OCI-LY3 (cell line): ENCODE results near the gene KRTAP4-2.

Experiments used
- H2AFZ ChIP-seq: fragments of 200-600, 300-600 bp; shearing (Covaris generic); 2 replicates; pipeline ENCODE4 v1.6.0; 2014; ENCODE audit warnings: antibody characterized with exemption, low read depth, low read length
- H3K27ac ChIP-seq: fragments of 200-600, 300-600 bp; sonication (generic); 2 replicates; pipeline ENCODE4 v1.5.1; 2014; ENCODE audit warnings: mild to moderate bottlenecking, low read length, moderate library complexity, mixed read lengths
- H3K27me3 ChIP-seq: fragments of 200-600, 300-600 bp; sonication (generic); 2 replicates; pipeline ENCODE4 v1.6.1; 2014; ENCODE audit warnings: low read depth, low read length, mixed read lengths
- H3K36me3 ChIP-seq: fragments of 200-600, 300-600 bp; sonication (generic); replicated peaks from 2 replicates; pipeline ENCODE3; 2014; ENCODE audit warnings: low read depth, low read length, mixed read lengths
- H3K4me1 ChIP-seq: fragments of 300-600, 200-600 bp; sonication (generic); 2 replicates; pipeline ENCODE4 v1.6.1; 2014; ENCODE audit warnings: low read length, mixed read lengths
- H3K4me2 ChIP-seq: fragments of 200-600, 300-600 bp; sonication (generic); 2 replicates; pipeline ENCODE4 v1.6.1; 2014; ENCODE audit warnings: low read length, mixed read lengths
- H3K4me3 ChIP-seq: fragments of 300-600, 200-600 bp; sonication (generic); 2 replicates; pipeline ENCODE4 v1.5.1; 2014; ENCODE audit warnings: antibody characterized with exemption, mild to moderate bottlenecking, low read length, moderate library complexity
- H3K79me2 ChIP-seq: fragments of 300-600, 200-600 bp; shearing (Covaris generic); 2 replicates; pipeline ENCODE4 v1.6.1; 2014; ENCODE audit warnings: mild to moderate bottlenecking, low read length, mixed read lengths
- H3K9ac ChIP-seq: fragments of 300-600, 200-600 bp; shearing (Covaris generic); 2 replicates; pipeline ENCODE4 v1.6.0; 2014; ENCODE audit warnings: mild to moderate bottlenecking, low read length, moderate library complexity
- H3K9me3 ChIP-seq: fragments of 200-600, 300-600 bp; shearing (Covaris generic); 2 replicates; pipeline ENCODE4 v1.6.1; 2014; ENCODE audit warnings: low read length, mixed read lengths; ENCODE audit not compliant: insufficient read depth
- H4K20me1 ChIP-seq: fragments of 200-600, 300-600 bp; sonication (generic); 2 replicates; pipeline ENCODE4 v1.6.1; 2016; ENCODE audit warnings: low read length, mixed read lengths; ENCODE audit not compliant: insufficient read depth
- EZH2phosphoT487 ChIP-seq: fragments of 200-600 bp; shearing (Covaris generic); IDR thresholded peaks from 2 replicates; pipeline ENCODE4 v1.6.1; 2018; ENCODE audit warnings: antibody characterized with exemption, mixed run types, low read depth
- TF ChIP-seq, protein P1 (sequence below): fragments of 200-600, 300-600 bp; sonication (generic); IDR thresholded peaks from 2 replicates; pipeline ENCODE4 v1.5.1; 2014; ENCODE audit warnings: antibody characterized with exemption, low read length, low read depth

KRTAP4-2 gene

DNA sequence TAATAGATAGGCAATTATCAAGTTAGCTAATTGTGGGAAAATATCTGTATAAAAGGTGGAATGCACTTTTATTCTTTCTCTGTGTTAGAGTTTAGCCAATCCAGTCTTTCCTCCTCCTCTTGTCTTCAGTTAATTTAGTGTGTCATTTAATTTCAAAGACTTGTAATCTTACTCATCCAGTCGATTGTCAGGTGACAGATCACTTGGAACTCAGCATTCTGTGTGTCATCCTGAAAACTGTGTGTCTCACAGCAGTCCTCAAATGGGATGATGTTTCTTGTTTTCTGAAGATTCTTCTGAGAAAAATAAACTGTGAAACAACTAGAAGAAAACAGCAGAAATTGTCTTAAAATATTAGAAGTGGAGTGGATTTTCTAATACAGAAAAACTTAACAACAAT lies 7.0 kb upstream of the KRTAP4-2 start:
- H3K27me3 ChIP-seq, result peaks cover 11% of the 10 kb centered on the region
- no peak overlapping the region for H3K4me3 ChIP-seq
- H3K27ac ChIP-seq, result no peak overlapping the region
- H3K4me2 ChIP-seq, result no peak overlapping the region
- H2AFZ ChIP-seq, result no peak overlapping the region
- H3K9ac ChIP-seq, result no peak overlapping the region
- TF ChIP-seq EZH2phosphoT487, result no peak
- TF ChIP-seq, protein P1, sequence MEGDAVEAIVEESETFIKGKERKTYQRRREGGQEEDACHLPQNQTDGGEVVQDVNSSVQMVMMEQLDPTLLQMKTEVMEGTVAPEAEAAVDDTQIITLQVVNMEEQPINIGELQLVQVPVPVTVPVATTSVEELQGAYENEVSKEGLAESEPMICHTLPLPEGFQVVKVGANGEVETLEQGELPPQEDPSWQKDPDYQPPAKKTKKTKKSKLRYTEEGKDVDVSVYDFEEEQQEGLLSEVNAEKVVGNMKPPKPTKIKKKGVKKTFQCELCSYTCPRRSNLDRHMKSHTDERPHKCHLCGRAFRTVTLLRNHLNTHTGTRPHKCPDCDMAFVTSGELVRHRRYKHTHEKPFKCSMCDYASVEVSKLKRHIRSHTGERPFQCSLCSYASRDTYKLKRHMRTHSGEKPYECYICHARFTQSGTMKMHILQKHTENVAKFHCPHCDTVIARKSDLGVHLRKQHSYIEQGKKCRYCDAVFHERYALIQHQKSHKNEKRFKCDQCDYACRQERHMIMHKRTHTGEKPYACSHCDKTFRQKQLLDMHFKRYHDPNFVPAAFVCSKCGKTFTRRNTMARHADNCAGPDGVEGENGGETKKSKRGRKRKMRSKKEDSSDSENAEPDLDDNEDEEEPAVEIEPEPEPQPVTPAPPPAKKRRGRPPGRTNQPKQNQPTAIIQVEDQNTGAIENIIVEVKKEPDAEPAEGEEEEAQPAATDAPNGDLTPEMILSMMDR, result no peak
- no peaks in the 10 kb centered on the region for H3K36me3 ChIP-seq
- H3K9me3 ChIP-seq, result no peaks in the 10 kb centered on the region
- no peaks in the 10 kb centered on the region for H4K20me1 ChIP-seq
- H3K79me2 ChIP-seq, result no peaks in the 10 kb centered on the region
- no peaks in the 10 kb centered on the region for H3K4me1 ChIP-seq

- Histone ChIP-seq H2AFZ (no peak within 1 kb of the TSS), H3K9me3 (no peaks in the 10 kb centered on the region), H3K9ac (no peak within 1 kb of the TSS), H3K4me2 (no peak within 1 kb of the TSS), H3K36me3 (no peaks in the 10 kb centered on the region), H3K79me2 (no peaks in the 10 kb centered on the region), H3K4me1 (no peaks in the 10 kb centered on the region), H3K27ac (no peak within 1 kb of the TSS), H3K27me3 (peaks cover 11% of the 10 kb centered on the region), H3K4me3 (no peak within 1 kb of the TSS), H4K20me1 (no peaks in the 10 kb centered on the region)
- TF ChIP-seq EZH2phosphoT487, result no peak
- TF ChIP-seq, protein P1, result no peak
These were observed 6.5 kb upstream of the KRTAP4-2 start, which contains the start of gene KRTAP4-1 for GRCh38 chr17:41184480-41184961. KRTAP4-1 (minus strand) TSS chr17:41184911; CDS start chr17:41184854, 57 bp downstream.

GRCh38 chr17:41178843-41179616 lies 1.0 kb upstream of the KRTAP4-2 start:
- Histone ChIP-seq H4K20me1 (no peaks in the 10 kb centered on the region), H3K4me1 (peaks cover 22% of the 10 kb centered on the region), H2AFZ (no peak overlapping the region), H3K4me2 (no peak overlapping the region), H3K9ac (no peak overlapping the region), H3K36me3 (no peaks in the 10 kb centered on the region), H3K9me3 (no peaks in the 10 kb centered on the region), H3K4me3 (no peak overlapping the region), H3K79me2 (no peaks in the 10 kb centered on the region), H3K27ac (no peak overlapping the region), H3K27me3 (peaks cover 39% of the 10 kb centered on the region)
- no peak for TF ChIP-seq EZH2phosphoT487

DNA sequence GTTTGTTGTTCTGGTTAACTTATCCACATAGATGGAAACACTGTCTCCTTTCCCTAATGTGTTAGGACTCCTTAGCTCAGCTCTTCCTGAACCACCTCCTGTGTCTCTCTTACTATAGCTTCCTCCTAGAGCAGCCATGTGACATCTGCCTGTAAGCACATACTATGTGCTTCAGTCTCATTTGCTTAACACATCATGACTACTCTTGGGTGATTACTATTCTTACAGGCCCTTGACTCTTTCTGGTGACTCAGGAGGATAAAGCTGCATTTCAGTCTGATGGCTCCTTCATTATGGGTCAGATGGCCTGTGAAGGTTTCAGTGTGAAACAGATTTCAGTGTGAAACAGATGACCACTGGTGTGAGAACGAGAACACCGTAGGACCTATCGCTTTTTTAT lies 320 bp upstream of the KRTAP4-2 start:
- H3K4me1 ChIP-seq, result peaks cover 22% of the 10 kb centered on the region
- no peak for TF ChIP-seq EZH2phosphoT487
- H3K9ac ChIP-seq, result no peak overlapping the region
- H3K27me3 ChIP-seq, result peaks cover 46% of the 10 kb centered on the region
- H3K9me3 ChIP-seq, result no peaks in the 10 kb centered on the region
- H4K20me1 ChIP-seq, result no peaks in the 10 kb centered on the region
- H3K27ac ChIP-seq, result no peak overlapping the region
- no peak overlapping the region for H3K4me2 ChIP-seq
- no peaks in the 10 kb centered on the region for H3K79me2 ChIP-seq
- no peaks in the 10 kb centered on the region for H3K36me3 ChIP-seq
- H2AFZ ChIP-seq, result no peak overlapping the region
- H3K4me3 ChIP-seq, result no peak overlapping the region

- Histone ChIP-seq H4K20me1 (no peaks in the 10 kb centered on the region), H3K27me3 (peaks cover 53% of the 10 kb centered on the region), H3K4me1 (peaks cover 22% of the 10 kb centered on the region), H3K4me2 (0 out of 2 replicates have a peak overlapping the region, but pooled peaks have one; percentile 30), H3K9me3 (no peaks in the 10 kb centered on the region), H3K4me3 (no peak overlapping the region), H3K27ac (no peak overlapping the region), H3K79me2 (no peaks in the 10 kb centered on the region), H2AFZ (no peak overlapping the region), H3K9ac (no peak overlapping the region), H3K36me3 (no peaks in the 10 kb centered on the region)
- TF ChIP-seq, protein P1, result no peak
- no peak for TF ChIP-seq EZH2phosphoT487
These were observed 1.2 kb downstream of the KRTAP4-2 start for GRCh38 chr17:41176744-41177387.
